ENCODE measurements around the gene DHRS7C.

The DHRS7C gene

GRCh38 chr17:9765322-9765721 is 26.1 kb downstream of the DHRS7C start:
- no peak for DNase-seq (ENCODE audit: low spot score)

GRCh38 chr17:9763643-9764042 is 27.7 kb downstream of the DHRS7C start:
- no peak for DNase-seq (ENCODE audit: low spot score)

GRCh38 chr17:9760266-9760665 is 31.1 kb downstream of the DHRS7C start:
- DNase-seq (ENCODE audit: low spot score) = no peak

- no peak for DNase-seq (ENCODE audit: low spot score)
Observed at GRCh38 chr17:9755083-9755482, 36.3 kb downstream of the DHRS7C start.

- DNase-seq (ENCODE audit: low spot score) = no peak
Observed at GRCh38 chr17:9750524-9750923, 40.9 kb downstream of the DHRS7C start.

GRCh38 chr17:9729735-9730420 is 61.5 kb downstream of the DHRS7C start:
- no peak for DNase-seq (ENCODE audit: low spot score)

- peak; percentile 49 for DNase-seq (ENCODE audit: low spot score)
Observed at GRCh38 chr17:9729034-9729650, 62.2 kb downstream of the DHRS7C start.

- no peak for DNase-seq (ENCODE audit: low spot score)
Observed at GRCh38 chr17:9728564-9728963, 62.8 kb downstream of the DHRS7C start.

- no peak for DNase-seq (ENCODE audit: low spot score)
Observed at GRCh38 chr17:9728005-9728404, 63.4 kb downstream of the DHRS7C start.

GRCh38 chr17:9726291-9726690 is 65.1 kb downstream of the DHRS7C start:
- DNase-seq (ENCODE audit: low spot score) = no peak

GRCh38 chr17:9725575-9725974 is 65.8 kb downstream of the DHRS7C start:
- DNase-seq (ENCODE audit: low spot score) = no peak

Data from hematopoietic multipotent progenitor cell treated with erythropoietin and hydrocortisone succinate and interleukin-3 and kit ligand, for 15 days (in vitro differentiated cells).